ENCODE results near the gene RNF19B.

- TF ChIP-seq, protein P1, sequence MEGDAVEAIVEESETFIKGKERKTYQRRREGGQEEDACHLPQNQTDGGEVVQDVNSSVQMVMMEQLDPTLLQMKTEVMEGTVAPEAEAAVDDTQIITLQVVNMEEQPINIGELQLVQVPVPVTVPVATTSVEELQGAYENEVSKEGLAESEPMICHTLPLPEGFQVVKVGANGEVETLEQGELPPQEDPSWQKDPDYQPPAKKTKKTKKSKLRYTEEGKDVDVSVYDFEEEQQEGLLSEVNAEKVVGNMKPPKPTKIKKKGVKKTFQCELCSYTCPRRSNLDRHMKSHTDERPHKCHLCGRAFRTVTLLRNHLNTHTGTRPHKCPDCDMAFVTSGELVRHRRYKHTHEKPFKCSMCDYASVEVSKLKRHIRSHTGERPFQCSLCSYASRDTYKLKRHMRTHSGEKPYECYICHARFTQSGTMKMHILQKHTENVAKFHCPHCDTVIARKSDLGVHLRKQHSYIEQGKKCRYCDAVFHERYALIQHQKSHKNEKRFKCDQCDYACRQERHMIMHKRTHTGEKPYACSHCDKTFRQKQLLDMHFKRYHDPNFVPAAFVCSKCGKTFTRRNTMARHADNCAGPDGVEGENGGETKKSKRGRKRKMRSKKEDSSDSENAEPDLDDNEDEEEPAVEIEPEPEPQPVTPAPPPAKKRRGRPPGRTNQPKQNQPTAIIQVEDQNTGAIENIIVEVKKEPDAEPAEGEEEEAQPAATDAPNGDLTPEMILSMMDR (IDR thresholded peaks at IDR 0.05) = no peak
- TF ChIP-seq EZH2 (IDR thresholded peaks at IDR 0.05) = no peak
- no peak for TF ChIP-seq EZH2phosphoT487 (IDR thresholded peaks at IDR 0.05)
Measured at GRCh38 chr1:32897082-32898049, 67.2 kb downstream of the RNF19B start.
